HG02763 (cell line): Measurements from ENCODE around the gene CER1.
"Not testable (repeated sequence)": the region's sequence is repeated elsewhere in the genome, so short reads cannot be mapped to it uniquely, and the experiment has no call there.

Experiments
- ATAC-seq: cut with Tn5 transposase; IDR thresholded peaks from one replicate; pipeline ENCODE4 v1.9.1; 2021; ENCODE audit warnings: mild to moderate bottlenecking, moderate library complexity; ENCODE audit not compliant: unreplicated experiment

CER1 gene

GRCh38 chr9:14719231-14719923 lies 3.2 kb downstream of the CER1 start:
- ATAC-seq, result no peak

DNA sequence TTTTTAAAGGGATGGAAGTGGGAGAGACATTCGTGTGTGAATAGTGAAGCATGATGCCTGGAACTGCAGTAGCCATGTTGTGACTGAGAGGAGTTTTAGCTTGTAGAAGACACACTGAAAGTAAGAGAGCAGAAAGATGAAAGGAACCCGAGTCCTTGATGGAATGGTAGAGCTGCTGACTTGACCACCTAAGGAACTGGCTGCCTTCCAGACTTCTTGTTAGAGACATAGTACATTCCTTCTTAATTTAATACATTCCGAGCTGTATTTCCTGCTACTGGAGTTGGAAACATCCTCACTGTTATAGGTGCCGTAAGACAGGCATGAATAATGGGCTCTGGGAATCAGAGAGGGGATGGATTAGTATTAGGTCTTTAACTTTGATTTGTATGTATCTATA lies 7.4 kb downstream of the CER1 start:
- no peak for ATAC-seq

DNA sequence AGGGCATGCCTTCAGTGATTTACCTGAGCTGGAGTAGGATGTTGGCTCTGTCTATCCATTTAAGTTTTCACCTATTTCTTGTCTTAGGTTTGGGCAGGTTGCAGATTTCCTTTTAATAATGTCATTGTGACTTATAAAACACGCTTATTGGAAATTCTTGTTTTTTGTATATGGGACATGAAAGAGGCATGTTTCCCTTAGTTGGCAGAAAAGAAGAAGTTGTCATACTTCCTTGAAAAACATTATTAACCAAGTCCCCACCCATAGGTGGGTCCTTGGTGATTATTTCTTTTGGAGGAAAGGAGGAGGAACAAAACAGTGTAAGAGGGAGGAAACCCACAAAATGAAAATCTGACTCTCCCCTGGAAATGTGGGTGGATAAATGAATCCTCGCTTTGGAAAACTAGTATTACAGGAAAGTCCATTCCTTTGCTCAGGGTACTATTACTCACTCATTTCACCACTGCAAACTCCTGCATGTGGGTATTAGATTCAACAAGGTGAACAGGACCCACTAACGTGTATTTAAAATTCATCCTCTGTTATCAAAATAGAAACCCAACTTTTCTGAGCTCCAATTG lies 9.3 kb downstream of the CER1 start:
- no peak for ATAC-seq

- no peak for ATAC-seq
Measured at GRCh38 chr9:14710804-14711203, 11.7 kb downstream of the CER1 start.

- ATAC-seq, result peak; percentile 87
Measured at GRCh38 chr9:14706530-14707140, 15.9 kb downstream of the CER1 start.

DNA sequence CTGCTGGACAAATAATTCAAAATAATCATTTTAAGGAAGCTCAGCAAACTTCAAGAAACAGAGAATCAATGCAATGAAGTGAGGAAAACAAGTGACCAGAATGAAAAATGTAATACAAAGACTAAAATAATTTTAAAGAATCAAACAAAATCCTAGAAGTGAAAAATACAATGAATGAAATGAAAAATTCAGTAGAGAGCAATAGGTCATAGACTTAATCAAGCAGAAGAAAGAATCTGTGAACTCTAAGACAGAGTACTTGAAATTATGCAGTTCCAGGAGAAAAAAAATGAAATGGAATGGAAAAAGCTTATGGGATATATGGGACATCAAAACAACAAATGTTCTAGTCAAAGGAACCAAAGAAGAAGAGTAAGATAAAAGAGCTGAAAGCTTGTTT lies 17.5 kb downstream of the CER1 start:
- no peak for ATAC-seq

- ATAC-seq, result no peak
Measured at GRCh38 chr9:14704281-14704680, 18.3 kb downstream of the CER1 start.

GRCh38 chr9:14702200-14702720 lies 20.3 kb downstream of the CER1 start:
- no peak for ATAC-seq

- ATAC-seq, result peak; percentile 83
Measured at GRCh38 chr9:14693251-14693861, 29.2 kb downstream of the CER1 start, which contains the start of gene ZDHHC21. ZDHHC21 (minus strand) TSS chr9:14693432; CDS start chr9:14674340, 19,092 bp downstream.

- ATAC-seq, result peak; percentile 34
Measured at GRCh38 chr9:14692470-14693250, 29.9 kb downstream of the CER1 start.

DNA sequence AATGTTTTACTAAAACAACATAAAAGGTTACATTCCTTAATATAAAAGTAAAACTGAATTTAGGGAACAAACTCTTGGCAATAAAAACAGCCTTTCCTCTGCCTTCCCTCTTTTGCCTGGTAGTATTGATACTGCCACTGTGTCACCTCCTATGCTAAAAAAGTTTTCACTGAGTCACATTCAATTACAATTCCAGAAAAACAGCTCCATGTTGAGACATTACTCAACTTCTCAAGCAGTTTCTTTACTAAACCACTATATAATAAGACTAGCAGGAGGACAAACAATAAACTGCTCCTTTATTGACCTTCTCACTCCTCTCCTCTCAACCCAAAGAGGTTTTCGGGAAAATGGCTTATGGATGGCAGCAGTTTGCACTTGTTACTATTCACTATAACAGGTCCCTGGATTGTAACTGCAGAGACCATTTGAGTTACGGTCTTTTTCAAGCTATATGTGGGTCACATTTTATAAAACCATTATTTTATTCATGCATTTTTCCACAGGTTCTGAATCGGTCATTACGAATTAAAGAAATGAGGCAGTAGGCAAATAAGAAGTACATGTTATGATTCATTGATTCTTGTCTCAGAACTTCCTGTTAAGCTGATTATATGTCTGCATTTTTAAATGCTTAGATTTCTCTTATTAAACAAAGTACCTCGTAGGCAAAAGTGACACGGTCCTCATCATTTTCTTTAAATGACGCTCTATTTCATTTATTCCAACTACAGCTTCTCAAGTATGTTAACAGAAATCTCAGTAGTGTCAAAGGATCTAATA lies 31.4 kb downstream of the CER1 start:
- ATAC-seq, result no peak

- ATAC-seq, result no peak
Measured at GRCh38 chr9:14687042-14687719, 35.4 kb downstream of the CER1 start.

DNA sequence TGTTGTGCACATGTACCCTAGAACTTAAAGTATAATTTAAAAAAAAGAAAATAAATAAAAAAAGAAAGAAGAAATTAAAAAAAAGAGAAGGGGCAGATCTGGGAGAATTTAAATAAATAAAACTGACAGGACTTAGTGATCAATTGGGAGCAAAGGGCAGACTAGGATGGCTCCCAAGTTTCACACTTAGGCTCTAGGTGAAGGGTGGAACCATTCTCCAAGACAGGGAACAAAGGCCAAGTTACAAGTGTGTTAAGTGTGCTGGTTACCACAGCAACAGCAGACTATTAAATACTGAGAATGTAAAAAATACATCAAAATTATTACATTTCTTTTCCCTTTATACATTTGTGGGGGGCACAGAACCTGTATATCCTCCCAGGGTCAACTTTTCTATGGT lies 36.4 kb downstream of the CER1 start:
- no peak for ATAC-seq

DNA sequence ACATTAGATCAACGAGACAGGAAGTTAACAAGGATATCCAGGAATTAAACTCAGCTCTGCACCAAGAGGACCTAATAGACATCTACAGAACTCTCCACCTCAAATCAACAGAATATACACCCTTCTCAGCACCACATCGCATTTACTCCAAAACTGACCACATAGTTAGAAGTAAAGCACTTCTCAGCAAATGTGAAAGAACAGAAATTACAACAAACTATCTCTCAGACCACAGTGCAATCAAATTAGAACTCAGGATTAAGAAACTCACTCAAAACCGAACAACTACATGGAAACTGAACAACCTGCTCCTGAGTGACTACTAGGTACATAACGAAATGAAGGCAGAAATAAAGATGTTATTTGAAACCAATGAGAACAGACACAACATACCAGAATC lies 39.9 kb downstream of the CER1 start:
- not testable (repeated sequence) for ATAC-seq

- ATAC-seq, result no peak
Measured at GRCh38 chr9:14678776-14679175, 43.8 kb downstream of the CER1 start.

- ATAC-seq, result no peak
Measured at GRCh38 chr9:14677872-14678271, 44.7 kb downstream of the CER1 start.

DNA sequence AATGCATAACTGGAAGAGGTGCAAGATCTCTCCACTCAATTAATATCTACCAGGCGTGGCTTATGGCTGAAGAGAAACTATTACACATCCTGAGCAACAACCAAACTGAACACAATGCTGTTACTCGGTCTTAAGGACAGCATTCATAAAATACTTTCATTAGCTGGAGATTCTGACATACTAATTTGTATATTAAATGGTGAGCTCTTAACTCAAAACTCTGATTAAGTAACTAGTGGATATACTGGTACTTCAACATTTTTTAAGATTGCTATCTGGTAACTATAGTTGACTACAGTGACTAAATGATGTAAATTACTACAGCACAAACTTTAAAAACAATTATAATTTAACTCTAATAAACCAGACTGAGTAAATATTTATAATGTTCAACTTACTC lies 45.1 kb downstream of the CER1 start:
- no peak for ATAC-seq

DNA sequence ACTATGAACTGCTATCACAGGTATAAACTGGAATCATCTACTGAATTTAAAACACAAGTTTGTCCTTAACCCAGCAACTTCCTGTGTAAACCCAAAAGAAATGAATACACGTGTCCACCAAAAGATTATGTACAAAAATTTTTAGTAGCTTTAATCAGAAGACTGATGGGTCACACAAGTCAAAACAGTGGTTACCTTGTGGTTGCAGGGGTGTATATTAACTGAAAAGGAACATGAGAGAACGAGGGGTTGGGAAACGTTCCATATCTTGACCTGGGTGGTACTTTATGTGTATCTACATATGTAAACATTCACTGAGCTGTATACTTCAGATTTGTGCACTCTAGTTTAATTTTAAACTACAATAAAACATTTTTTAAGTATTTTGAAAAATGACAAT lies 47.9 kb downstream of the CER1 start:
- ATAC-seq, result no peak

- ATAC-seq, result no peak
Measured at GRCh38 chr9:14671377-14671776, 51.2 kb downstream of the CER1 start.

GRCh38 chr9:14670718-14671117 lies 51.8 kb downstream of the CER1 start:
- no peak for ATAC-seq
